CD4-positive, alpha-beta T cell treated with Interleukin-10 for 1 hour (primary cell): Measurements from ENCODE around the gene GGTLC2.
"Not testable (repeated sequence)": the region's sequence is repeated elsewhere in the genome, so short reads cannot be mapped to it uniquely, and the experiment has no call there.

Source experiments
- DNase-seq: peaks from one replicate; pipeline ENCODE4 v3.0.0-alpha.2; 2020

The GGTLC2 gene

GRCh38 chr22:22644314-22644713, at the start of gene GGTLC2:
TSS of gene GGTLC2 (plus strand) at chr22:22644614. CDS start at chr22:22646346, 1,732 bp downstream.
- not testable (repeated sequence) for DNase-seq

GRCh38 chr22:22595001-22595835, 49.2 kb upstream of the GGTLC2 start:
- DNase-seq = no peak

- no peak for DNase-seq
These were observed 46.3 kb upstream of the GGTLC2 start for GRCh38 chr22:22598144-22598543.

GRCh38 chr22:22599248-22599647, 45.2 kb upstream of the GGTLC2 start:
- DNase-seq = no peak

- DNase-seq = no peak
These were observed 43.7 kb upstream of the GGTLC2 start for GRCh38 chr22:22600531-22601261.

- no peak for DNase-seq
These were observed 40.9 kb upstream of the GGTLC2 start for GRCh38 chr22:22603470-22603947.

GRCh38 chr22:22604326-22605073, 39.9 kb upstream of the GGTLC2 start:
- no peak for DNase-seq

- no peak for DNase-seq
These were observed 39.4 kb upstream of the GGTLC2 start for GRCh38 chr22:22605074-22605404.

GRCh38 chr22:22608022-22608421, 36.4 kb upstream of the GGTLC2 start:
- not testable (repeated sequence) for DNase-seq

GRCh38 chr22:22609291-22609690, 35.1 kb upstream of the GGTLC2 start:
- DNase-seq = no peak

GRCh38 chr22:22612516-22612915, 31.9 kb upstream of the GGTLC2 start:
- no peak for DNase-seq

GRCh38 chr22:22614065-22614464, 30.3 kb upstream of the GGTLC2 start:
- no peak for DNase-seq

- no peak for DNase-seq
These were observed 27.8 kb upstream of the GGTLC2 start for GRCh38 chr22:22616636-22617035.

GRCh38 chr22:22618448-22618847, 26.0 kb upstream of the GGTLC2 start:
- no peak for DNase-seq

GRCh38 chr22:22618923-22619322, 25.5 kb upstream of the GGTLC2 start:
- no peak for DNase-seq

GRCh38 chr22:22619765-22620414, 24.5 kb upstream of the GGTLC2 start:
- no peak for DNase-seq

- not testable (repeated sequence) for DNase-seq
These were observed 15.6 kb upstream of the GGTLC2 start for GRCh38 chr22:22628546-22629495.

GRCh38 chr22:22631223-22631652, 13.2 kb upstream of the GGTLC2 start:
- not testable (repeated sequence) for DNase-seq

- DNase-seq = not testable (repeated sequence)
These were observed 12.2 kb upstream of the GGTLC2 start for GRCh38 chr22:22632226-22632625.

GRCh38 chr22:22633533-22633932, 10.9 kb upstream of the GGTLC2 start:
- not testable (repeated sequence) for DNase-seq

GRCh38 chr22:22636260-22636659, 8.2 kb upstream of the GGTLC2 start:
- DNase-seq = peak; percentile 9
